Dendritic cell treated with granulocyte-macrophage colony-stimulating factor and Interleukin-4, amounts not matched to agents 40 ng/mL and 50 ng/mL, for 4 days (primary cell): ENCODE results near the gene CNTN5.
"Not testable (repeated sequence)": the region's sequence is repeated elsewhere in the genome, so short reads cannot be mapped to it uniquely, and the experiment has no call there.

Experiments
- H3K27ac Mint-ChIP-seq: one replicate; pipeline ENCODE4 v1.8.0; 2022; ENCODE audit warnings: mild to moderate bottlenecking, mixed read lengths
- H3K27me3 Mint-ChIP-seq: one replicate; pipeline ENCODE4 v1.8.0; 2022; ENCODE audit warnings: mild to moderate bottlenecking, mixed read lengths
- H3K36me3 Mint-ChIP-seq: one replicate; pipeline ENCODE4 v1.8.0; 2022; ENCODE audit warnings: low read depth, mixed read lengths
- H3K4me1 Mint-ChIP-seq: one replicate; pipeline ENCODE4 v1.8.0; 2022; ENCODE audit warnings: low read depth, mixed read lengths
- H3K4me3 Mint-ChIP-seq: one replicate; pipeline ENCODE4 v1.8.0; 2022; ENCODE audit warnings: mild to moderate bottlenecking, moderate library complexity, mixed read lengths
- H3K9me3 Mint-ChIP-seq: one replicate; pipeline ENCODE4 v1.8.0; 2022; ENCODE audit warnings: mixed read lengths
- intact Hi-C: fragments of 100-400 bp; cut with micrococcal nuclease; formaldehyde crosslinking; loops from one replicate; pipeline ENCODE4 v1.15.0; 2022

The CNTN5 gene

GRCh38 chr11:100273066-100273815 is 1252.5 kb downstream of the CNTN5 start:
- Mint-ChIP-seq H3K27me3 (no peaks in the 10 kb centered on the region), H3K4me1 (no peaks in the 10 kb centered on the region), H3K4me3 (no peak overlapping the region), H3K27ac (no peak overlapping the region), H3K36me3 (no peaks in the 10 kb centered on the region), H3K9me3 (peaks cover 40% of the 10 kb centered on the region)
- intact Hi-C loops: no loop called here

GRCh38 chr11:100274466-100274865 is 1253.7 kb downstream of the CNTN5 start:
- H3K27me3 Mint-ChIP-seq, H3K4me3 Mint-ChIP-seq, intact Hi-C loops, H3K27ac Mint-ChIP-seq, H3K4me1 Mint-ChIP-seq, H3K36me3 Mint-ChIP-seq: not testable (repeated sequence)
- peaks cover 33% of the 10 kb centered on the region for H3K9me3 Mint-ChIP-seq

GRCh38 chr11:100294748-100295147 is 1274.0 kb downstream of the CNTN5 start:
- H3K27me3 Mint-ChIP-seq: no peaks in the 10 kb centered on the region
- H3K9me3 Mint-ChIP-seq: no peaks in the 10 kb centered on the region
- no peaks in the 10 kb centered on the region for H3K4me1 Mint-ChIP-seq
- no peak overlapping the region for H3K4me3 Mint-ChIP-seq
- H3K36me3 Mint-ChIP-seq: no peaks in the 10 kb centered on the region
- no peak overlapping the region for H3K27ac Mint-ChIP-seq
- intact Hi-C loops: no loop called here

- H3K9me3 Mint-ChIP-seq: no peaks in the 10 kb centered on the region
- no peaks in the 10 kb centered on the region for H3K36me3 Mint-ChIP-seq
- no peak overlapping the region for H3K27ac Mint-ChIP-seq
- H3K4me1 Mint-ChIP-seq: no peaks in the 10 kb centered on the region
- no peak overlapping the region for H3K4me3 Mint-ChIP-seq
- no peaks in the 10 kb centered on the region for H3K27me3 Mint-ChIP-seq
- intact Hi-C loops: no loop called here
Observed at GRCh38 chr11:100296051-100296679, 1275.4 kb downstream of the CNTN5 start.

- H3K4me1 Mint-ChIP-seq: no peaks in the 10 kb centered on the region
- intact Hi-C loops: no loop called here
- no peaks in the 10 kb centered on the region for H3K27me3 Mint-ChIP-seq
- no peaks in the 10 kb centered on the region for H3K9me3 Mint-ChIP-seq
- H3K27ac Mint-ChIP-seq: no peak overlapping the region
- no peak overlapping the region for H3K4me3 Mint-ChIP-seq
- no peaks in the 10 kb centered on the region for H3K36me3 Mint-ChIP-seq
Observed at GRCh38 chr11:100297516-100297915, 1276.8 kb downstream of the CNTN5 start.

GRCh38 chr11:100302824-100303223 is 1282.1 kb downstream of the CNTN5 start:
- H3K9me3 Mint-ChIP-seq: no peaks in the 10 kb centered on the region
- H3K27me3 Mint-ChIP-seq: no peaks in the 10 kb centered on the region
- no peaks in the 10 kb centered on the region for H3K4me1 Mint-ChIP-seq

GRCh38 chr11:100303897-100304296 is 1283.1 kb downstream of the CNTN5 start:
- Mint-ChIP-seq H3K4me1 (no peaks in the 10 kb centered on the region), H3K9me3 (no peaks in the 10 kb centered on the region), H3K4me3 (no peak overlapping the region), H3K36me3 (no peaks in the 10 kb centered on the region), H3K27me3 (no peaks in the 10 kb centered on the region), H3K27ac (no peak overlapping the region)
- intact Hi-C loops: no loop called here

More at GRCh38 chr11:100302824-100303223, 1282.1 kb downstream of the CNTN5 start:
- intact Hi-C loops: no loop called here
- Mint-ChIP-seq H3K27ac (no peak overlapping the region), H3K36me3 (no peaks in the 10 kb centered on the region), H3K4me3 (no peak overlapping the region)

GRCh38 chr11:100308202-100308601 is 1287.5 kb downstream of the CNTN5 start:
- Mint-ChIP-seq H3K4me1 (no peaks in the 10 kb centered on the region), H3K36me3 (no peaks in the 10 kb centered on the region), H3K27me3 (no peaks in the 10 kb centered on the region), H3K27ac (no peak overlapping the region), H3K4me3 (no peak overlapping the region), H3K9me3 (peaks cover 22% of the 10 kb centered on the region)
- intact Hi-C loops: no loop called here

- Mint-ChIP-seq H3K36me3 (no peaks in the 10 kb centered on the region), H3K9me3 (peaks cover 17% of the 10 kb centered on the region), H3K27ac (no peak overlapping the region), H3K4me1 (no peaks in the 10 kb centered on the region), H3K4me3 (no peak overlapping the region), H3K27me3 (no peaks in the 10 kb centered on the region)
- intact Hi-C loops: no loop called here
Observed at GRCh38 chr11:100315946-100316345, 1295.2 kb downstream of the CNTN5 start.

- intact Hi-C loops: no loop called here
- H3K4me1 Mint-ChIP-seq: no peaks in the 10 kb centered on the region
- H3K9me3 Mint-ChIP-seq: peaks cover 10% of the 10 kb centered on the region
- no peaks in the 10 kb centered on the region for H3K27me3 Mint-ChIP-seq
- no peak overlapping the region for H3K27ac Mint-ChIP-seq
- no peaks in the 10 kb centered on the region for H3K36me3 Mint-ChIP-seq
- H3K4me3 Mint-ChIP-seq: no peak overlapping the region
Observed at GRCh38 chr11:100316952-100317351, 1296.2 kb downstream of the CNTN5 start.

- H3K9me3 Mint-ChIP-seq: peaks cover 9% of the 10 kb centered on the region
- no peak overlapping the region for H3K27ac Mint-ChIP-seq
Observed at GRCh38 chr11:100319691-100320090, 1298.9 kb downstream of the CNTN5 start.

GRCh38 chr11:100328626-100329340 is 1308.0 kb downstream of the CNTN5 start:
- intact Hi-C loops: no loop called here
- Mint-ChIP-seq H3K9me3 (peaks cover 56% of the 10 kb centered on the region), H3K27me3 (no peaks in the 10 kb centered on the region), H3K4me3 (no peak overlapping the region), H3K27ac (no peak overlapping the region), H3K4me1 (no peaks in the 10 kb centered on the region), H3K36me3 (no peaks in the 10 kb centered on the region)

More at GRCh38 chr11:100319691-100320090, 1298.9 kb downstream of the CNTN5 start:
- Mint-ChIP-seq H3K4me1 (no peaks in the 10 kb centered on the region), H3K36me3 (no peaks in the 10 kb centered on the region), H3K4me3 (no peak overlapping the region), H3K27me3 (no peaks in the 10 kb centered on the region)
- intact Hi-C loops: no loop called here

- Mint-ChIP-seq H3K9me3 (peaks cover 59% of the 10 kb centered on the region), H3K36me3 (no peaks in the 10 kb centered on the region), H3K4me1 (no peaks in the 10 kb centered on the region), H3K4me3 (no peak overlapping the region), H3K27me3 (no peaks in the 10 kb centered on the region), H3K27ac (no peak overlapping the region)
- intact Hi-C loops: no loop called here
Observed at GRCh38 chr11:100329352-100329751, 1308.6 kb downstream of the CNTN5 start.

- Mint-ChIP-seq H3K4me3 (no peak overlapping the region), H3K9me3 (peaks cover 35% of the 10 kb centered on the region), H3K36me3 (no peaks in the 10 kb centered on the region), H3K27me3 (no peaks in the 10 kb centered on the region), H3K4me1 (no peaks in the 10 kb centered on the region), H3K27ac (no peak overlapping the region)
- intact Hi-C loops: no loop called here
Observed at GRCh38 chr11:100336873-100337272, 1316.1 kb downstream of the CNTN5 start.
